ENCODE measurements around the gene TGFBR3L. TPM values are rescaled to one million over a fixed set of nuclear protein-coding genes. Genes with fewer than 3 reads are reported as not detected.
"Not testable (repeated sequence)": the region's sequence is repeated elsewhere in the genome, so short reads cannot be mapped to it uniquely, and the experiment has no call there.

TGFBR3L gene
- polyA plus RNA-seq, 3 donors: 0.07 to 1.0 TPM; not detected in 1

- H3K27ac ChIP-seq (ENCODE audit: low read depth, low read length): no peak overlapping the region
- WGBS, 3 donors: 76 to 84% (median 76%) methylated on average over 31 of the region's 31 CpGs
These were observed 8.9 kb downstream of the TGFBR3L start for GRCh38 chr19:7923295-7924191.

GRCh38 chr19:7924241-7924640 is 9.6 kb downstream of the TGFBR3L start:
- 72 to 78% (median 75%) methylated on average over 10 to 12 of the region's 12 CpGs for WGBS, 3 donors
- no peak overlapping the region for H3K27ac ChIP-seq (ENCODE audit: low read depth, low read length)

GRCh38 chr19:7924651-7925170 is 10.1 kb downstream of the TGFBR3L start:
- no peak overlapping the region for H3K27ac ChIP-seq (ENCODE audit: low read depth, low read length)
- WGBS, 3 donors: 38 to 42% (median 41%) methylated on average over 25 to 34 of the region's 34 CpGs

GRCh38 chr19:7925171-7925851 is 10.7 kb downstream of the TGFBR3L start:
- H3K27ac ChIP-seq (ENCODE audit: low read depth, low read length): no peak overlapping the region
- 0% methylated on average over 50 to 97 of the region's 98 CpGs for WGBS, 3 donors

- 10 to 19% (median 17%) methylated on average over 26 to 63 of the region's 65 CpGs for WGBS, 3 donors
- no peak within 1 kb of the TSS for H3K27ac ChIP-seq (ENCODE audit: low read depth, low read length)
These were observed 11.5 kb downstream of the TGFBR3L start, which contains the start of gene CTXN1 for GRCh38 chr19:7926021-7926726. TSS of gene CTXN1 (minus strand) at chr19:7926135. CDS start at chr19:7925538, 597 bp downstream.

- 73 to 82% (median 80%) methylated on average over 31 to 32 of the region's 32 CpGs for WGBS, 3 donors
- H3K27ac ChIP-seq (ENCODE audit: low read depth, low read length): no peak overlapping the region
These were observed 12.3 kb downstream of the TGFBR3L start for GRCh38 chr19:7926727-7927604.

GRCh38 chr19:7927605-7928333 is 13.1 kb downstream of the TGFBR3L start:
- 90% methylated on average over 23 of the region's 23 CpGs for WGBS, 3 donors
- no peak overlapping the region for H3K27ac ChIP-seq (ENCODE audit: low read depth, low read length)

GRCh38 chr19:7928334-7928706 is 13.7 kb downstream of the TGFBR3L start:
- 52 to 78% (median 63%) methylated on average over 9 of the region's 9 CpGs for WGBS, 3 donors
- H3K27ac ChIP-seq (ENCODE audit: low read depth, low read length): no peak overlapping the region

- peak overlapping the region; percentile 58 for H3K27ac ChIP-seq (ENCODE audit: low read depth, low read length)
- WGBS, 3 donors: 48 to 69% (median 56%) methylated on average over 24 of the region's 24 CpGs
These were observed 14.4 kb downstream of the TGFBR3L start for GRCh38 chr19:7928741-7929701.

- H3K27ac ChIP-seq (ENCODE audit: low read depth, low read length): not testable (repeated sequence)
- 81 to 91% (median 88%) methylated on average over 8 to 11 of the region's 11 CpGs for WGBS, 3 donors
These were observed 15.4 kb downstream of the TGFBR3L start for GRCh38 chr19:7930030-7930429.

GRCh38 chr19:7930765-7931164 is 16.1 kb downstream of the TGFBR3L start:
- WGBS, 3 donors: 83 to 87% (median 84%) methylated on average over 7 of the region's 7 CpGs
- no peak overlapping the region for H3K27ac ChIP-seq (ENCODE audit: low read depth, low read length)

GRCh38 chr19:7931221-7932061 is 16.8 kb downstream of the TGFBR3L start:
- H3K27ac ChIP-seq (ENCODE audit: low read depth, low read length): no peak overlapping the region
- 89 to 91% (median 90%) methylated on average over 30 to 36 of the region's 36 CpGs for WGBS, 3 donors

GRCh38 chr19:7932276-7932929 is 17.8 kb downstream of the TGFBR3L start:
- 91 to 92% (median 92%) methylated on average over 31 to 32 of the region's 32 CpGs for WGBS, 3 donors
- H3K27ac ChIP-seq (ENCODE audit: low read depth, low read length): no peak overlapping the region

GRCh38 chr19:7932930-7933300 is 18.3 kb downstream of the TGFBR3L start:
- 93 to 95% (median 94%) methylated on average over 10 of the region's 10 CpGs for WGBS, 3 donors

GRCh38 chr19:7933411-7933810 is 18.8 kb downstream of the TGFBR3L start:
- H3K27ac ChIP-seq (ENCODE audit: low read depth, low read length): no peak overlapping the region
- WGBS, 3 donors: 81 to 92% (median 89%) methylated on average over 14 of the region's 14 CpGs

More at GRCh38 chr19:7932930-7933300, 18.3 kb downstream of the TGFBR3L start:
- no peak overlapping the region for H3K27ac ChIP-seq (ENCODE audit: low read depth, low read length)

Measured in adipose tissue (tissue), 3 donors.